Stimulated activated CD8-positive, alpha-beta memory T cell treated with anti-CD3 and anti-CD28 coated beads, Interleukin-15, amount 100 ng/mL, for 24 hours (primary cell): ENCODE results near the gene NCOR2.

ENCODE experiments used
- DNase-seq: peaks from one replicate; pipeline ENCODE4 v3.0.0-alpha.2; 2020; ENCODE audit warnings: low read depth

The NCOR2 gene

DNA sequence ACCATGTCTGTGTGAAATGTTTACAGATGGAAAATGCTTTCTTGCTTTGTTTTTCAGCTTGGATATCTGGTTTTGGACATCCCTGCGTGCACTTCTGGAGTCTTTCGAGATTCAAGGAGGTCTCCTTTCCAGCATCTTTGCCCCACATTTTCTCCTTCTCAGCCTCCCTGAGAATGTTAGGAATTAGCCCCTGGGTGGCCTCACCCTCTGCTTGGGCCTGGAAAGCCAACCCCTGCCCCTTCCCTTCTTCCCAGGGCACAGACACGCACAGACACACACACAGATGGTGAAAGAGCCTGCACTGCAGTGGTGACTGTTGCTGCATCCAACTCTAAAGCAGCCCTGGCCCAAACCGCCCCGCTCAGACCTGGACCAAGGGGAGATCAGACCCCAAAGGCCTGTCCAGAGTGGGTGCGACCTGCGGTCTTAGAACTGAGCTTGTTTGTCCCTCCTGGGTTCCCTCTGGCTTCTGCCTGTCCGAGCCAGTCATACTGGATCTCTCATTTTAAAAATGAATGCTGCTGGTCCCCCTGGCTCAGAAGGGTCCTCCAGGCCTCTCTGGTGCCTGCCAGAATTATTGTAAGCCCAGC is 8.7 kb upstream of the NCOR2 start:
- DNase-seq: no peak

DNA sequence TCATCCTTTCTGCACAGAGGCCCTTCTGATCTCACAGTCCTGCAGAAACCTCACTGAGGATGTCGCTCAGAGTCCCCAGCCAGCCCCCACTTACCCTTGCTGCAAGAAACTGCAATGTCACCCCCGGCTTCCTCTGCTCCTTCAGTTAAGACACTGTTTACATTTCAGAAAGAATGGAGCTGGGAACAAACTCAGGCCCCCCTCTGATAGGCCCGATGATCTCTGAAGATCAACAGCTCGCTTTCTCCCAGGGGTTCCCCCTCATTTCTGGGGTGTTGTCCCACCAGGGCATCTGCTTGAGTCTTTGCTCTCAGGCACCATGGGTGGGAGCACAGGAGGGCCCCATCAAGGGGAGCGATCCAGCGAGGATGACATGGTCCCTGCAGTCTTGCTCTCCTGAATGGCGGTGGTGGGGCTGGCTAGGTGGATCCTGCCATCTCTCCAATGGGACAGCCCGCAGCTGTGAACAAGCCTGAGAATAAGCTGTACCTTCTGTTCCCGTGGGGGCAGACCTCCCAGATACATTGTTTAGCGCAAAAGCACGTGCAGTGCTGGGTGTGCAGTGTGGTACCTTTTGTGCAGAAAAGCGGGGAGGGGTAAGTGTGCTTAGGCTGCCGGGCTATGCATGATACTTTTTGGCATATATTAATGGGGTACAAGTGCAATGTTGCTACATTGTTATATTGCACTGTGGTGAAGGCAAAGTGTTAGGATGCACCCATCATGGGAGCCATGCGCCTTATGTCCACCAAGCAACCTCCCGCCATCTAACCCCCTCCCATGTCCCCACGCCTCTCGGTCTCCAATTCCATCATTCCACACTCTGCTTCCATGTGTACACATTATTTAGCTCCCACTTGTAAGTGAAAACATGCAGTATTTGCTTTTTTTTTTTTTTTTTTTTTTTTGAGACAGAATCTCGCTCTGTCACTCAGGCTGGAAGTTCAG is 6.7 kb upstream of the NCOR2 start:
- DNase-seq: no peak

DNA sequence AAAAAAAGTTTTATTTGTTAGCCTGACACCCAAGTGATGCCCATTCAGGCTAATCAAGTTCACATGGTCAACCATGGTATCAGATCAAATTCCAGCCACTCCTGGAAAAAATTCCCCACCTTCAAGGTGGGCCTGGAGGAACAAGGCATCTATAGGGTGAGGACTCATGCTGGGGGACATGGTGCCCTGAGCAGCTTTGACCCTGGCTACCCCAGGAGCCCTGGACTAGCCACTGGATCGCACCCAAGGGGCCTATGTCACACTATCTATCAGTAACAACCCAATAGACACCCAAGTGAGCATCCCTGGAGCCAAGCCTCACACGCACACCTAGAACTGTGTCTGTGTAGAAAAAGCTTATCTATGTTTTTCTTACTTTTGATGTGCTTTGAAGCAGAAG is 4.1 kb upstream of the NCOR2 start:
- DNase-seq: no peak

DNA sequence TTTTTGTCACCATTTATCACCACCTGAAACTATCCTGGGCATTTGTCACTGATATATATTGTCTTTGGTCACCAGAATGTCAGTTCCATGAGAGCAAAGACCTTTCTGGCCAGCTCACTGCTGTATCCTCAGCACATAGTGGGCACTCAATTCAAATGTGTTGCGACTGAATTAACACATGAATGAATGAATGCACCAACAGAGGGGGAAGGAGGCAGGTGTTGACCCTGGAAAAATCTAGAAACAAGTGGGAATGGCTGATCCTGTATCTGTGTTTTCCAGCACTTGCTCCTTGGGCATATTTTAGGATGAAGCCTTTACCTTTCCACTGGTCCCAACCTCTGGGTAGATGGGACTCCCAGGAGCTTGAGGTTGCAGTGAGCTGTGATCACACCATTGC is 3.4 kb upstream of the NCOR2 start:
- no peak for DNase-seq

DNA sequence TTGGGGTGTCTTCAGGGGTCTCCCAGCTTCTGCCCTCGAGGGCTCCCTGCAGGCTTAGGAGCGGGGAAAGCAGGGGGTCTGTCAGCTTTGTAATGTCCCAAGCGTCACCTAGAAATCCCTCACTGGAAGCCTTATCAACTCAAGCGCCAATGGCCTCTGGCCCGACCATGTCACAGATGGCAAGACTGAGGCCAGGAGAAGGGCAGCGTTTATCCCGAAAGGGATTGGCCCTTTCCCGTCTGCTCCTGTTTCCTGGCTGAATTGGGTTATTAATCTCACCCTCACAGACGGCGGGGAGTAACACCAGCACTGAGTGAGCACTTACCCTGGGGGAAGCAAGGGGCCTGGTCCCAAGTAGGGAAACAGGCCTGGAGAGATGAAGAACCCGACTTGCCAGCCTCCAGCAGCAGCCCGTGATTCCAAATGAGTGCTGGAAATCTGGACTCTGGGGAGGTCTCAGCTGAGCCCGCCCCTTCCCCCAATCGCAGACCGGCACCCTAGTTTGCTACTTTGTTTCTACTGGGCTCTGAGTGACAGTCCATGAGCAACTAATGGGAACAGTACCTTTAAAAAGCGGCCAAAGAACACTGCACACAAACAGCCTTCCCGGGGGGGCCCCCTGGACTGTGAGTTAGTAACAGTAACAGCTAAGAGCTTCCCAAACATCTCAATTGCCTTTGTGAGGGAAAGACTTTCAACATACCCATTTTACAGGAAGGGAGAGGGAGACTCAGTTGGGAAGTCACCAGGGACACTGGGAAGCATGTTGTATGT is 2.1 kb upstream of the NCOR2 start:
- no peak for DNase-seq

DNA sequence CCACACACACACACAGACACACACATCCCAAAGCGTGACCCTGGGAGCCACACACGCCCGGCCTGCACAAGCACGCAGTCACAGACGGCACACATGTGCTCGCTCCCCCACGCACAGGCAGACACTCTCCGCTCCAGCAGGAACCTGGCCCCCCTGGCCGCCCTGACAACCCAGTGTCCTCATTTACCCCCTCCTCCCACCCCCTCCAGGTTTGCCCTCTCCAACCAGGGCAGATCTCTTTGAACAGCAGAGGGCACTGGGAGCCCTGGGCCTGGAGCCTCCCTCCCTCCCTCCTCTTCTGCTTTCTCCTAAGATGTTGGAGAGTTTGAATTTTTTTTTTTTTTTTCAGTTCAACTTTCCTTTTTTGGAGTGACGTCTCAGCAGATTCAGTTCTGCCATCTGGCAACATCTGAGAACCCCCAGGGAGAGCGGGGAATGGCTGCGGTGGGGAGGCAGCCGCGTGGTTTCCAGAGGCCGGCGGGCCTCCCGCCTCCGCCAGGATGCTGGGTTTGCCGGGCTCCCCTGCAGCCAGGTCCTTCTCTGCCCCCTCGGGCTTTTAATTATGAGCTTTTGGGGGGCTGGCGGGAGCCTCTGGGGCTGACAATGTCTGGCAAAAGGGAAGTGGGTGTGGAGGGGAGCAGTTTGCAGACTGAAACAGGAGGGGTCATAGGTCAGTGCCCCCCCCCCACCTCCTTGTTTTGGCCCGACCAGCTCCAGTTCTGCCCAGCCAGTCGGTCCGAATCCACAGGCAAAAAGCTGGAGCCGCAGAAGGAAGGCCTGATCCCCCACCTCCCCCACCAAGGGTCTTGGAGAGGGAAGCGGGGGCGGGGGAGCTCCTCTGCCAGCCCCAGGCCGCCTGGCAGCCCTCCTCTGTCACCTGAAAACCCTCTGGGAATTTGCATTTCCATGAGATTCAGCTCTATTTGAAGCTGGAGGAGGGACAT is 1.3 kb upstream of the NCOR2 start:
- no peak for DNase-seq

DNA sequence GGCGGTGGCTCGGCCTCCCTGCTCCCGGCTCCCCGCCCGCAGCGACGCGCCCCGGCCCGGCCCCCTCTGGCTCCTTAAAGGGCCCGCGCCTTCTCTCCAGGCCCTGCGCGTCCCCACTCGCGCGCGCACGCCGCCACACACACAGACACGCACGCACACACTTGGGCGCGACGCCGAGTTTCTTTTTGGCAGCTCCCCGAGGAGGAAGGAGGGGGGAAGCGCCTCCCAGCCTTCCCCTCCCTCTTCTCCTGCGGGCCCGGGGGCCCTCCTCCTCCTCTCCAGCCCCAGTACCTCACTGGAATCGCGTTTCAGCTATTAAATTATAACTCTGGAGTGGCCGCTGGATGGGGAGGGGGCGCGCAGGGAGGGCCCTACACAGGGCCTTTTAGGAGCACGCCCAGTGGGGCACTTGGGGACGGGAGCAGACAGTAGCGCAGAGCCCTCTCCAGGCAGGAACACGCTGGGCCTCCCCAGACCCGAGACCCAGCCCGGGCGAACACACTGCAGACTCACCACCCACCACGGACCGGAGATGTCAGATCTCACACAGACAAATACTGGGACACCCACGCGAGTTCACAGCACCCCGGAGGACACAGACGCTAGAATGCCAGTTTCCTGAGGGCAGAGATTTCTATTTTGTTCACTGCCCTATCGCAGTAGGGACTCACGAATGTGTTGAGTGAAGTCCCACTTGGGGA is 411 bp upstream of the NCOR2 start:
- DNase-seq: peak; percentile 63

DNA sequence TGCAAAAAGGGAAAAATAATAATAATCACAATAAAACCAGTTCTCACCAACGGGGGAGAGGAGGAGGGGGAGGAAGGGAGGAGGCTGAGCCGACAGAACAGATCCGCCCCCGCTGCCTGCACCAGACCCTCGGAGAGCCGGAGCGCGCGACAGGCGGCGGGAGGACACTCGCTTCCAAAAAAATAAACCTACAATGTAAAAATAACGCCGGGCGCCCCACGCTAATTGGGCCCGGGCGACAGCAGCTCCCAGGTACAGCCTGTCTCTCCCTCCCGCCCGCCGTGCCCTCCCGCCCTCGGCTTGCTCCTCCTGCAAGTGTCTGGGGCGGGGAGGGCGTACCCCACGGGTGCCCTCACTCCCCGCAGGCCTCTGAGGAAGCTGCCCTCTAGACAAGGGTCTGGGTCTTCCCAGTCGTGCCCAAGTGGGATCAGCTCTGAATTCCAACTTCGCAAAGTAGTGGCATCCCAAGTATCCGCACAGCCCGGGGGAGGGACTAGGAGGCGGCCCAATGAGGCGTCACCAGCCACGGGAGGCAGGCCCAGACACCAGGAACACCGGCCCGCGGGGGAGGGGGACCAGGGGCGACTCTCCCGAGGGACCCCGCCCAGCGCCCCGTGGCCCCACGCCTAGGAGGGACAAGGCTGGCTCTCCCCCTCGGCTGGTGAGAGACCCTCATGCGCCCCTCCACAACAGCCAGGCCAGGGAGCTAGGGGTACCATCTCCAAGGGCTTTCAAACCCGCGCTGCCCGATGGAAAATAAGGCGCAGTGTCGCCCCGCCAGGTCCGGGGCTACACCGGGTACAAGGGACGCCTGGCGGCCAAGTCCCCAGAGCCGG is 1.0 kb downstream of the NCOR2 start:
- peak; percentile 30 for DNase-seq

DNA sequence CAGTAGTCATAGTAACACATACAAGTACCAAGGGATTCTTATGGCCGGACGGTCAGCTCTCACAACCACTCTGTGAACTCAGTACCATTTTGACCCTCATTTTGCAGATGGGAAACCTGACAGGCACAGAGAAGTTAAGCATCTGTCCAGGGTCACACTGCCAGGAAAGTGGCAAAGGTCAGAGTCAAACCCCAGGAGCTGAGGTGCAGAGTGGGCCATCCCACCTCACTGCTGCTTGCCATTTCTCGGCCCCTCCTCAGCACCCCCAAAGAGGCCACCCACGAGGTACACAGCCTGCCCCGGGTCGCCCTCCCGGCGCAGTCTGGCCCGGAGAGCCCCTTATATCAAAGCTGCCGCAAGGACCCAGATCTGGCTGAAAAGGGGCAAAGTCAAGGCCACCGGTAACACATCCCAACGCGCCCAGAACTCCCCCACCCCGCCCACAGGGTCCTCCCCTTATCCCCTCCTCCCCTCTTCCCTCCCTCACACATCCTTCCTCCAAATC is 1.7 kb downstream of the NCOR2 start:
- DNase-seq: no peak

DNA sequence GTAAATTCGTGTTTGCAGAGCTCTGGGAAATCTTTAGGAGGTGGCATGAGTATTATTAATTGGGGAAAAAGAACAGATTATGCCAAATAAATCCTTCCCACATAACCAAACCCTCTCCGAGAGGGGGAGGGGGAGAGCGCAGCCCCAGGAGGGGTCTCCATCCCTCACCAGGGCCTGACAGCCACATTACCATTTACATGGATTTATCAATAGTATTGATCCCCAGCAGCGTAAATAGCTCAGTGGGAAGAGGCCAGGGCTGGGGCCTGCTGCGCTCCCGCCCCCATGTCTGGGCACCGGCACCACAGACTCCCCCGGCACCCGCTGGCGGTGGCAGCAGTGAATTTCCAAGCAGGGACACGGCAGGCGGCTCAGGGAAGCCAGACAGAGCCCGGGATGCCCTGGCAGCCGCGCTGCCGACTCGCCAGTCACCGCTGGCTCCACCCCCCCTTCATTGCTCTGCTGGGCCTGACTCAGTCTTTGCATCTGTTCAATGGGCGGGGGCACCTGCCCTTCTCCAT is 2.4 kb downstream of the NCOR2 start:
- no peak for DNase-seq

DNA sequence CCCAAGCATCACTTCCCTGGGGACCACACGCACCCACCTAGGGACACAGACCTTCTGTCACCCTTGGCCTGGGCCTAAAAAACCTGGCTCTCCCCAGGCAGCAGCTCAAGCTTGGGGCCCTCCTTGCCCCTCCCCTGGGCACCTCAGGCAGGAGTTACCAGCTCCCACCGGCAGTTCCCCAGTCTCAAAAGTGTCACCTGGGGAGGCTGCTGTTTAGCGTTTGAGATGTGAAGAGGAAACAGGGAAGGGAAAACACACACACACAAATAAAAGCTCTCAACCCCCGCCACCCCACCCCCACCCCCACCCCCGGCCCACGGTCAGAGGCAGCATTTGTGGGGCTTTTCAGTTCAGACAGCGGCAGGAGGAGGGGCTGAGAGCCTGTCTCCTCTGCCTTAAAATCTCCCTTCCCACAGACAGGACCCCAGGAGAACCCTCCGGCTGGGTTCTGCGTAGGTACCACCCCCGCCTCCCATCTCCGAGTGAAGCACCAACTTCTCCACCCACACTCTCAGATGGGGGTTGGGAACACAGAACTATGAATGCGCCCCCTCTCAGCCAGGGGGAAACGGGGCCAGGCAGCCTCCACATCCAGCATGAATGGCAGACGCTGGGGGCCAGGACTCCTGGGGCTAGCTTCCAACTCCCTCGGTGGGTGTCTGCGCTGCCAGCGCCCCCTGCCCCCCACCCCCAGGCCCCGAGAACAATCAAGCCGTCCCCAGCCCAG is 3.0 kb downstream of the NCOR2 start:
- no peak for DNase-seq

DNA sequence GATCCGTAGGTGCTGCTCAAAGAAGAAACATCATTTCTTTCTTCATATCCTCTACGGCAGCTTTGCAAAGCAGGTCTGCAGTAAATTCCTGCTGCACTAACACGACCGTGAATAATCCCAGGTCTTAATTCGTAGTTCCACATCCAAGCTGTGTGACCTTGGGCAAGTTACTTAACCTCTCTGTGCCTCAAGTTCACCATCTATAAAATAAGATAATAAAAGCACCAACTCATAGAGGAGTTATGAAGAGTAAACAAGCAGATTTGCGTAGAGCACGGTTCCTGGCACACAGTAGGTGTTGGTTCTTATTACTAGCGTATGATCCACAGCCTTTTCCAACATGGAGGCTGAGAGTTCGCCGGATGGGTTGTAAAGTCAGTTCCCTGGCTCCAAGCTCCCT is 3.6 kb downstream of the NCOR2 start:
- no peak for DNase-seq

DNA sequence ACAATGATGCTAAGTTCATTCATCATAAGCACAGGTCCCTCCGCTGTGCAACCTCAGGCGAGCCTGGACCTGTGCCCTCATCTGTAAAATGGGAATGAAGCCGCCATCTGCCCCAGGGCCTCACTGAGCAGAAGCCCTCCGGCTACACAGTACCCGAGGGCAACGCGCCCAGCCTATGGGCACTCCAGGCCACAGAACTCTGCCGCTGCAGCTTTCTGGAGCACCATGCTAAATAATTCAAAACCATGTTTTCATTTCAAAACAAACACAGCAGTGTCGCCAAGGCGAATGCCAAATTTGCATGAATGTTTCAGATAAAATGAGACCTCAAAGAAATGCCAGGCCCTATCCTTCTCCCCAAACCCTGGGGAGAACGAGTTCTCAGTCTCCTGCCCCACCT is 4.0 kb downstream of the NCOR2 start:
- DNase-seq: no peak

DNA sequence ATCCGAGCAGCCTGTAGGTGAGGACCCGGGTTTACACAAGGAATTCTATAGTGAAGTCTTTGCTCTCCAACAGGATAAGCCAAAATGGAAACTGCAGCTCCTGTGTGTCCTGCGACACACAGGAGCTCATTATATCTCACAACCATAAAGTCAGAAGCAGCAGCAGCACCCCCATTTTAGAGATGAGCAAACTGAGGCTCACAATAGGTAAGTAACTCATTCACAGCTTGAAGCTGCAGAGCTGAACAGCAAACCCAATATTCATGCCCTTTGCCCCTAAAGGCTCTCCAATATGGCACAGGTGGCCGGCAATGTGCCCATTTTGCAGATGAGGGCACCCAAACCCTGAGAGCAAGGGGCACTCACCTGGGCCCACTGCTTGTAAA is 4.6 kb downstream of the NCOR2 start:
- DNase-seq: no peak

DNA sequence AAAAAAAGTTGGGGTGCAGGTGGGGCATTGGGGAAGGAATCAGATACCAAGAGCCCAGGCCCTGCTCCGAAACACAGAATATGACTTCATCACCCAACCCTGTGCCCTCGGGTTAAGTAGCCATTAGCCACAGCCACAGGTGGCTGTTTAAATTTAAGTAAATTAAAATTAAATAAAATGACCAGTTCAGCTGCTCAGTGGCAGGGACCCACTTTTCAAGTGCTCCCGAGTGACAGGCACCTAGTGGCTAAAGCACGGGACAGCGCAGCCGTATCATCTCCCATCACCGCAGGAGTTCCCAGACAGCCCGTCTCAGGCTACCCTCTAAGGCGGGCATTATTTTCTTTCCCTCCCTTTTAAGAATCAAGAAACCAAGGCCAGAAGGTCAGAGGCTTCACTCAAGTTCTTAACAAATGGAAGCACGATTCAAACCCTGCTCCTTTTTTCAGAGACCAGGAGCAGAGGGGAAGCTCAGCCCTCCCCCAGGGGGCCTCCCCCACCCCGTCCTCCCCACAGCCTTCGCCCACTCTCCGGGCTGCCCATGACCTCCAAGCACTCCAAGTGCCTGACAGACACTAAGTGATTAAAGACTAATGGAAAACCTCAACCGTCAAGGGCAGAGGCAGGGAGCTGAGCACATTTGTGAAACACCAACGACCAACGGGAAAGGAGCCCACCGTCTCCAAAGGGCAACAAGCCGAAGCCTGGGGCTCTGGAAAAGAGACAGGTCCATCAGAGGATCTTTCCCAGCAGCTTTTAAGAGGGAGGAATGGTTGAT is 5.2 kb downstream of the NCOR2 start:
- DNase-seq: no peak

DNA sequence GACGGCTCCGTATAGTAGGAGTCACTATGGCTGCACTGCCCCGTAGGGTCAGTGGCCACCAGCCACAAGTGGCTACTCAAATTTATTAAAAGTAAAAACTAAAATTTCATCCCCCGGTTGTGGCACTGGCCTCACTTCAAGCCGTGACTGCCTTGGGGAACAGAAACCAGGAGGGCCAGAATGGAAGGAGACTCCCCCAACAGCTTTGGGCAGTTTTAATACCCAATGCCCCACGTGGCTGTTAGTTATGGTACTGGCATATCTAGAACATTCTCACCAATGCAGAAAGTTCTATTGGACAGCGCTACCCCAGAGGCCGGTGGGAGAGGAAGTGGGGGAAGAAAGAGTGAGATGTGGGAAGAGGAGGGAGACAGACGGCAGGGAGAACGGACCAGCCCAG is 6.2 kb downstream of the NCOR2 start:
- no peak for DNase-seq

DNA sequence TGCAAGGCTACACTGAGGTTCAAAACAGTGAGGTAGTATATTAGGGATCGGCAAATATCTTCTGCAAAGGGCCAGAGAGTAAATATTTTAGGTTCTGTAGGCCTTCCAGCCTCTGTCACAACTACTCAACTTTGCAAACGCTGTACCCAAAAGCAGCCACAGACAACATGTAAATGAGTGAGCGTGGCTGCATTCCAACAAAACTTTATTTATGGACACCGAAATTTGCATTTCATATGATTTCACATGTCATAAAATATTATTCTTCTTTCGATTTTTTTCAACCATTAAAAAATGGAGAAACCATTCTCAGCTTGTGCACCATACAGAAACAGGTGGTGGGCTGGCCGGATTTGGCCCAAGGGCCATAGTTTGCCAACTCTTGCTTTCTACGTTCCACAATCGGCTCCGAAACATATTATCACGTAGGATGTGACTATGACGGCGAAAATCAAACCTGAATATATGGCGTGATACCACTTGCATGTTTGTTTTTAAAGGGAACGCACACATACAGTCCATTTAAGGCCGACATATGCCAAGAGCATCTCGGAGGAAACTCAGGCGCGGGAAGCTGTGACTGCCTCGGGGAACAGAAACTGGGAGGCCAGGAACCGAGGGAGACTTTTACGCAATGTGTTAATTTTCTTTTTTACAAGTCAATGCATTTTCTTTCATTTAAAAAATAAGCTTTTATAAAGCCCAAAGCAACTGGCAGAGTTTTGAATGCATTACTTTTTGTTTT is 7.1 kb downstream of the NCOR2 start:
- no peak for DNase-seq
